LNCaP clone FGC (cell line): ENCODE measurements around the gene MAPK12.

ENCODE experiments used
- DNase-seq: peaks from one replicate; pipeline ENCODE4 v3.0.0-alpha.2; 2011; ENCODE audit warnings: low read depth
- H3K4me3 ChIP-seq: 2 replicates; pipeline ENCODE4 v1.5.1; 2011; ENCODE audit warnings: mild to moderate bottlenecking, low read depth, low read length, control low read depth
- TF ChIP-seq, protein P1 (sequence below): IDR thresholded peaks from 2 replicates; pipeline ENCODE4 v1.5.1; 2012; ENCODE audit warnings: mild to moderate bottlenecking; ENCODE audit not compliant: control insufficient read depth, insufficient read depth; ENCODE audit errors: extremely low read depth

The MAPK12 gene

DNA sequence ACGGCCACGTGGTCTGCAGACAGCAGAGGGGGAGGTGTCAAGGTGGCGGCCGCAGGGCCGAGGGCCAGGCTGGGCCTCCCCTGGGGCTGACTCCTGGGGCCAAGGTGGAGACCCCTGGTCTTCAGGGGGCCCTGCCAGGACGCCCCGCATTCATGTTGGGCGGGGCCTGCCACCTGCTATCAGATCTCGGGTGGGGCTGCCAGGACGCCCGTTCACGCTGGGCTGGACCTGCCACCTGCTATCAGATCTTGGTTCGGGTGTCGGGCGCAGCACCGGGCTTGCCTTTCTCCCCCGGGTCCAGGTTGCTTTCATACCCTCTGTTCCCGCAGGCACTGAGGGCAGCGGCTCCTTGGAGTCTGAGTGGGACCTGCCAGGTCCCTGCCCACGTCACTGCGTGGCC is 24.8 kb upstream of the MAPK12 start:
- no peak overlapping the region for H3K4me3 ChIP-seq
- no peak for DNase-seq
- TF ChIP-seq, protein P1, sequence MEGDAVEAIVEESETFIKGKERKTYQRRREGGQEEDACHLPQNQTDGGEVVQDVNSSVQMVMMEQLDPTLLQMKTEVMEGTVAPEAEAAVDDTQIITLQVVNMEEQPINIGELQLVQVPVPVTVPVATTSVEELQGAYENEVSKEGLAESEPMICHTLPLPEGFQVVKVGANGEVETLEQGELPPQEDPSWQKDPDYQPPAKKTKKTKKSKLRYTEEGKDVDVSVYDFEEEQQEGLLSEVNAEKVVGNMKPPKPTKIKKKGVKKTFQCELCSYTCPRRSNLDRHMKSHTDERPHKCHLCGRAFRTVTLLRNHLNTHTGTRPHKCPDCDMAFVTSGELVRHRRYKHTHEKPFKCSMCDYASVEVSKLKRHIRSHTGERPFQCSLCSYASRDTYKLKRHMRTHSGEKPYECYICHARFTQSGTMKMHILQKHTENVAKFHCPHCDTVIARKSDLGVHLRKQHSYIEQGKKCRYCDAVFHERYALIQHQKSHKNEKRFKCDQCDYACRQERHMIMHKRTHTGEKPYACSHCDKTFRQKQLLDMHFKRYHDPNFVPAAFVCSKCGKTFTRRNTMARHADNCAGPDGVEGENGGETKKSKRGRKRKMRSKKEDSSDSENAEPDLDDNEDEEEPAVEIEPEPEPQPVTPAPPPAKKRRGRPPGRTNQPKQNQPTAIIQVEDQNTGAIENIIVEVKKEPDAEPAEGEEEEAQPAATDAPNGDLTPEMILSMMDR, result no peak

GRCh38 chr22:50285568-50286229 is 24.2 kb upstream of the MAPK12 start:
- TF ChIP-seq, protein P1, result no peak
- no peak for DNase-seq
- no peak overlapping the region for H3K4me3 ChIP-seq

GRCh38 chr22:50284479-50284878 is 23.0 kb upstream of the MAPK12 start:
- no peak for DNase-seq
- TF ChIP-seq, protein P1, result no peak
- H3K4me3 ChIP-seq, result no peak overlapping the region

DNA sequence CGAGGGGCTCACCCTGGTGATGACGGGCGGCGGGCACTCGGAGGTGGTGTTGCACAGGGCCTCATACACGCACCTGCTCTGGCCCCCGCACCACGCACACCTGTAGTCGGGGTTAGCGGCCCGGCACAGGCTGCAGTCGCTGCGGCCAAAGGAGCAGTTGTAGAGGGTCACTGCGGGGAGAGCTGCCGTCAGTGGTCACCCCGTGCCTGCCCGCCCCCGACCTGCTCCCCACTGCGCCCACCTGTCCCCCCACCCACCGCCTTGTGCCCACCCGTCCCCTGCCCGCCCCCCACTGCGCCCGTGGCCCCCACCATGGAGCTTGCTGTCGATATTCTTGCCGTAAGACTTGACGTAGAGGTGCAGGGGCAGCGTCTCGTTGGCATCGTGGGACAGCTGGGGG is 22.3 kb upstream of the MAPK12 start:
- TF ChIP-seq, protein P1, result no peak
- no peak for DNase-seq
- H3K4me3 ChIP-seq, result no peak overlapping the region

DNA sequence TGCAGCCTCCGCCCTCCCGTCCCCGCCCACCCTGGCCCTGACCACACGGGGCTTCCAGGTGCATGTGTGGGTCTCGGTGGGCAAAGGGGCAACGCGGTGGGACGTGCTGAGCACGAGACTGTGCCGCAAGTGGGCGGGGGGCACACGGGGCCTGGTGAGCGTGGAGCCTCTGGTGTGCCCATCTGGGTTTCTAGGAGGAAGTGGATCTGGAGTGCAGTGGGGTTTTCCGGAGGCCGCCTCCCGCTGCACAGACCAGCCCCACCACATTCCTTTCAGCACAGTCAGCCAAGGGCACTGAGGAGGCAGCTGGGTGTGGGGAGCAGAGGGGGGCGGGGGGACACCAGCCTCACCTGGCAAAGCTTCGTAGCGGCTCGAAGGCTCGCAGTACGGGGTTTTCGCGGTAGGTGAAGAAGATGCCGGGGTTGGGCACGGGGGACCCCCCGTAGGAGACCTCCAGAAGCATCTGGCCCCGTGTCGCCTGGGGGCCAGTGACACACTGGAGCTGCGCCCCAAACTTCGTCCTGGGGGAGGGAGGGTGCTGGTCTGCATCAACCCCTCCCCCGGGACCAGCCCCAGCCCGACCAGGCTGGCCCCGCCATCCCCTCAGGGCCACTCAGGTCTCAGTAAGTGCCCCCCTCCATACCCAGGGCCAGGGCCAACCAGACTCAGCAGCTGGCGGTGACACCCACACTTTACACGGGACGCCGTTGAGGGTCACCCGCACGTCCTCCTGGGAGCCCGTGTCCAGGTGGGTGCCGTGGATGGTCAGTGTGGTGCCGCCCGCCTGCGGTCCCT is 21.1 kb upstream of the MAPK12 start:
- TF ChIP-seq, protein P1, result no peak
- no peak overlapping the region for H3K4me3 ChIP-seq
- DNase-seq, result no peak

DNA sequence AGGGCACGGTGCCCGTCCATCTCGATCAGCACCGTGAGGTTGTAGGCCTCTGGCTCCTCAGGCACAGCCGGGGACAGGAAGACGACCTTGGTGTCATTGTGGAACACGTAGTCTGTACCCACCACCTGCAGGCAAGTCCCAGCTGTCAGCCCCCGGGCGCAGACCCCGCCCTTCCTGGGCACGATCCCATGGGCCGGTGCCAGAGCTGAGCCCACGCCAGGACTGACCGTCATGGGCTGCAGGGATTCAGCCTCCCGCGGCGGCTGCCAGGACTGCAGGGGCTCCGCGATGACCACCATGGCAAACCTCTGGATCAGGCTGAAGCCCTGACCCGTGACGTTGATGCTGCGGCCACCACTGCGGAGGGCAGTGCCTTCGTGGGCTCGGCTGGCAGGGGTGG is 20.5 kb upstream of the MAPK12 start:
- TF ChIP-seq, protein P1, result no peak
- no peak for DNase-seq
- no peak overlapping the region for H3K4me3 ChIP-seq
